Measurements from ENCODE around the gene ADGRB2.
A peak's percentile ranks its signal among the peaks of the same experiment; 100 is the strongest.

ADGRB2 gene

DNA sequence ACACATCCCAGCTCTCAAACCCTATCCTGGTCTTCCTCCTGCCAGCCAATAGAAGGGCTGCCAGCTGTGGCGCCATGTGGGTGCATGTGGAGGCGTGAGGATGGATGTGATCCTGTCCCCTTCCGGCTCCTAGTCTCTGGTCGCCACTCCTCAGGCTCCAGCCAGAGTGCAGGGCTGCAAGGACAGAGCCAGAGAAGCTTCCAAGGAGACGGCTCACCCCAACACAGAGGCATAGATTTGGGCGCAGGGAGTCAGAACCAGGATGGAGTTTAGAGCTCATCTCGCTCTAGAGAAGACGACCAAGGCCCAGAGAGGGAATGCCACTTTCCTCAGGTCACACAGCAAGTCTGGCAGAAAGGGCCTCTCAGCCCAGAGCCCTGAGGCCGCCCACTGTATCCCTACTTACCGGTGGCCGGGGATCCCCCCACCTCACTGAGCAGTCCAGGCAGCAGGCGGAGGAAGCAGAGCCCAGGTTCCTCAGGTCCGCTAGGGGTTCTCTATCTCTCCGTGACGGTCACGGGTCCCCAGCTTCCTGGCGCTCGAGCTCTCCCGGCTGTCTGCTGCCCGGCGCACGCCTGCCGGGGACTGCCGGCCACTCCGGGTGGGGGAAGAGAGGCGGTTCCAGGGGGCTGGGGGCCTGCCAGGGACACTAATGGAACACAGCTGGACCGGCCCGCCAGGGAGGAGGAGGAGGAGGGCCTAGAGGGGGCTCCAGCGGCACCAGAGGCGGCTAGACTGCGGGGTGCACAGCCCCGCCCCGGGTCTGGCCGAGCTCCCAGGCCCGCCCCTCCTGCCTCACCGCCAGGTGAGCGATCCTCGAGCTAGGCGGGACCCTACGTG, 60.5 kb downstream of the ADGRB2 start, which contains the start of gene COL16A1:
COL16A1 (minus strand) TSS at position 587 of the 840 bp plus-strand sequence. CDS start 1,824 bp downstream, outside the sequence.
- in situ Hi-C loops (cut with HindIII; ENCODE audit: low pct_ligation_motif_present, low sequenced_read_pairs): no loop called here
- no peaks in the 10 kb centered on the region for H3K27me3 ChIP-seq (replicated peaks)
- DNase-seq: no peak
- H3K27ac ChIP-seq: peak within 1 kb of the TSS; percentile 61
- TF ChIP-seq, protein P1, sequence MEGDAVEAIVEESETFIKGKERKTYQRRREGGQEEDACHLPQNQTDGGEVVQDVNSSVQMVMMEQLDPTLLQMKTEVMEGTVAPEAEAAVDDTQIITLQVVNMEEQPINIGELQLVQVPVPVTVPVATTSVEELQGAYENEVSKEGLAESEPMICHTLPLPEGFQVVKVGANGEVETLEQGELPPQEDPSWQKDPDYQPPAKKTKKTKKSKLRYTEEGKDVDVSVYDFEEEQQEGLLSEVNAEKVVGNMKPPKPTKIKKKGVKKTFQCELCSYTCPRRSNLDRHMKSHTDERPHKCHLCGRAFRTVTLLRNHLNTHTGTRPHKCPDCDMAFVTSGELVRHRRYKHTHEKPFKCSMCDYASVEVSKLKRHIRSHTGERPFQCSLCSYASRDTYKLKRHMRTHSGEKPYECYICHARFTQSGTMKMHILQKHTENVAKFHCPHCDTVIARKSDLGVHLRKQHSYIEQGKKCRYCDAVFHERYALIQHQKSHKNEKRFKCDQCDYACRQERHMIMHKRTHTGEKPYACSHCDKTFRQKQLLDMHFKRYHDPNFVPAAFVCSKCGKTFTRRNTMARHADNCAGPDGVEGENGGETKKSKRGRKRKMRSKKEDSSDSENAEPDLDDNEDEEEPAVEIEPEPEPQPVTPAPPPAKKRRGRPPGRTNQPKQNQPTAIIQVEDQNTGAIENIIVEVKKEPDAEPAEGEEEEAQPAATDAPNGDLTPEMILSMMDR (IDR thresholded peaks at IDR 0.05; ENCODE audit: low read depth, low read length, missing control alignments): no peak
- H3K4me3 ChIP-seq (ENCODE audit: low read depth, low read length): peak within 1 kb of the TSS; percentile 55
- no peaks in the 10 kb centered on the region for H3K36me3 ChIP-seq (replicated peaks)

DNA sequence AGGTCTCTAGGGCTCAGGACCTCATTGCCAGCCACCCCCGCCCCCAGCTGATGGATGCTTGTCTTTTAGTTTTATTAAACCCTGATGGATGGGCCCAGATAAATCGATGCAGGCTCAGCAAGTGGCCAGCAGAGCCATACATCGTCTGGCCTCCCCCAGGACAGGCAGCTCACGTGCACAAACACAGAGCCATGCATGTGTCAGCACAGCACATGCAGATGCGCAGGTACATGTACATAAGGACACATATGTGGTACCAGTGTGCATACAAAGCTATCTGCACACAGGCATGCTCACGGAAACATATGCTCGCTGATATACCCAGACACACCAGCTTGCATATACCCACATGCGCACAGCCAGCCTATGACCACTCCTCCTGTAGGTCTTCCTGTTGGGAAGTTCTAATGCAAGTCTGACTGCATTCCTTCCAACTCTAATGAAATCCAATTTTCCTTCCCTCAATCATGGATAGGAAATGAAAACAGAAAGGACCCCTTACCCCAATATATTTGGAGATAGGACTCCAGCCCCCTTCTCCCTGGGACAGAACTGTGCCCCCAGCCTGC, 61.2 kb downstream of the ADGRB2 start:
- TF ChIP-seq, protein P1 (IDR thresholded peaks at IDR 0.05; ENCODE audit: low read depth, low read length, missing control alignments): no peak
- H3K36me3 ChIP-seq (replicated peaks): no peaks in the 10 kb centered on the region
- H3K27ac ChIP-seq: no peak overlapping the region
- DNase-seq: no peak
- in situ Hi-C loops (cut with HindIII; ENCODE audit: low pct_ligation_motif_present, low sequenced_read_pairs): no loop called here
- H3K4me3 ChIP-seq (ENCODE audit: low read depth, low read length): peak overlapping the region; percentile 55
- H3K27me3 ChIP-seq (replicated peaks): no peaks in the 10 kb centered on the region

DNA sequence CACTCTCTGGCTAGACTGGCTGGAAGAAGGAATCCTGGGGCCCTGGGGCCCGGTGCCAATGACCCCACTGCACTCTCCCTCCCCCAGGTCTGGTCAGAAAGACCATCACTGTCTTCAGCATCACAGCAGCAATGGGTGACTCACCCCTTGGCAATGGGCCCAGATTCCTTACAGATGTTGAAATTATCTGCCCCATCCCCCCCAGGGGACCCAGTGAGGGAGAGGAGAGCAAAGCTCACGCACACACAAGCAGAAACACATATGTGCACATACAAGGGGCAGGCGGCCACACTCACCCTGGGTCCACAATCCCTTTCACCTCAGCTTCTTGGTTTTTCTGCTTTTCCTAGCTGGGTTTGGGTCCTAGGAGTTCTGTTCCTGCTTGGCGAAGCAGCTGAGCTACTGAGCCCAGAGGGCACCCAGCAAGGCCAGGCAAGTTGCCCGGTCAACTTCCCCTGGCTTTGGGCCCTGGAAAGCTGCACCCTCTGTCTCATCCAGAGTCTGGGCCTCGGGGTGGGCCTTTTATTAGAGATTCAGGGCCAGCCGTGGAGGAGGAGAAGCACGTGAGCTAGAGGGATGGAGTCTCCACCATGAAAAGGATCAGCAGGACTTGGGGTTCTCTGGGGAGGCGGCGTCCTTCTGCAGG, 62.9 kb downstream of the ADGRB2 start:
- TF ChIP-seq, protein P1 (IDR thresholded peaks at IDR 0.05; ENCODE audit: low read depth, low read length, missing control alignments): no peak
- Histone ChIP-seq H3K36me3 (replicated peaks) (no peaks in the 10 kb centered on the region), H3K27ac (peak overlapping the region; percentile 30), H3K27me3 (replicated peaks) (no peaks in the 10 kb centered on the region), H3K4me3 (ENCODE audit: low read depth, low read length) (no peak overlapping the region)
- in situ Hi-C loops (cut with HindIII; ENCODE audit: low pct_ligation_motif_present, low sequenced_read_pairs): no loop called here
- DNase-seq: peak; percentile 98

DNA sequence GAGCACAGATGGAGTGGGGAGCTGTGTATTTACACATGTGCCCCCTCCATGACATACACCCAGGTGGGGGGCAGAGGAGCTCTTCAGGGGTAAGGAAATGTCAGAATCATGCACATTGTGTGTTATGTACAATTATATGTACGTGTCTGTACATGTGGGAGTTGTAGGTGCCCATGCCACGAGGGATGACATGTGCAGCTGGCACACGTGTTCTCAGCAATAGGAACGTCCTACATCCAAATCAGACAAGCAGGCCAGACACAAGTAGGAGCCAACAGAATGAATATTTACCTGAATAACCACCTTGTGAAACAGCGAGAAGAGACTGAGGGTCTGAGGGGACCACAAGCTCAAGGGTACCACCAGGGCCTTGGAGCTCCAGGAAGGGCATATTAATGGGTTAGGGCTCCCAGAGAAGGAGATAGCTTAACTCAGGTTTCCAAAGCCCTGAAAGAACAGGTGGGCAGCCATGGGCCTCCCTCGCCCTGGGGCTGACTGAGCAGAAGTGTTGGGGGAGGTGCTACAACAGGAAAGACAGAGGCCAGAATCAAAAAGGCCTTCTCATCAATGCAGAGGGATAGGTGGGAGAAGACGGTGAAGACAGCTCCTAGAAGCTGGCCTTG, 63.6 kb downstream of the ADGRB2 start:
- TF ChIP-seq, protein P1 (IDR thresholded peaks at IDR 0.05; ENCODE audit: low read depth, low read length, missing control alignments): no peak
- no peak for DNase-seq
- in situ Hi-C loops (cut with HindIII; ENCODE audit: low pct_ligation_motif_present, low sequenced_read_pairs): no loop called here
- H3K27ac ChIP-seq: peak overlapping the region; percentile 12
- H3K36me3 ChIP-seq (replicated peaks): no peaks in the 10 kb centered on the region
- H3K27me3 ChIP-seq (replicated peaks): no peaks in the 10 kb centered on the region
- H3K4me3 ChIP-seq (ENCODE audit: low read depth, low read length): no peak overlapping the region

DNA sequence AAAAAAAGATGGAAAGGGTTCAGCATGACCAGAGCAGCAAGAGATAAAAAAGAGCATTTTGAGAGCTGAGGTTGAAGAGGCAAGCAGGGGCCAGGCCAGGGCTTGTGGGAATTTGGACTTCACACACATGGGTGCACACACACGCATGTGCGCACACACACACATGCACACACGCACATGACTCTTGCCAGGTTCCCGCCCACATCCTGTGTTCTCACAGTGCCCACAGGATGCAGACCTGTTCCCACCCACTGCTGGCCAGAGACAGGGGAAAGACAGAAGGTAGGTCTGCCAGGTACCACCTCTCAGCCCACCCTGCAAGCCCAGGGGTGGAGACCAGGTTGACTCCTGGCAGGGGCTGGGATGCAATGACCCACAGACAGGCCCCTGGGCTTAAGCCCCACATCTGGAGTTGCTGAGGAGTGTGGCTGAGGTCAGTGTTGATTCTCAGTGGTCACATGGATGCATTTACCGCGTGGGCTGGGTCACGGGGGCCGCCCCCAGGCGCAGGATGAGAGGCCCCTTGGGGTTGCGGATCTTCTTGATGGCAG, 64.7 kb downstream of the ADGRB2 start:
- H3K36me3 ChIP-seq (replicated peaks): no peaks in the 10 kb centered on the region

More for the DNA sequence above, 64.7 kb downstream of the ADGRB2 start:
- Histone ChIP-seq H3K27ac (no peak overlapping the region), H3K4me3 (ENCODE audit: low read depth, low read length) (no peak overlapping the region), H3K27me3 (replicated peaks) (no peaks in the 10 kb centered on the region)
- DNase-seq: no peak
- TF ChIP-seq, protein P1 (IDR thresholded peaks at IDR 0.05; ENCODE audit: low read depth, low read length, missing control alignments): no peak
- in situ Hi-C loops (cut with HindIII; ENCODE audit: low pct_ligation_motif_present, low sequenced_read_pairs): no loop called here
